Measurements from ENCODE around the gene NUP153.
"Not testable (repeated sequence)": the region's sequence is repeated elsewhere in the genome, so short reads cannot be mapped to it uniquely, and the experiment has no call there.

Gene NUP153

DNA sequence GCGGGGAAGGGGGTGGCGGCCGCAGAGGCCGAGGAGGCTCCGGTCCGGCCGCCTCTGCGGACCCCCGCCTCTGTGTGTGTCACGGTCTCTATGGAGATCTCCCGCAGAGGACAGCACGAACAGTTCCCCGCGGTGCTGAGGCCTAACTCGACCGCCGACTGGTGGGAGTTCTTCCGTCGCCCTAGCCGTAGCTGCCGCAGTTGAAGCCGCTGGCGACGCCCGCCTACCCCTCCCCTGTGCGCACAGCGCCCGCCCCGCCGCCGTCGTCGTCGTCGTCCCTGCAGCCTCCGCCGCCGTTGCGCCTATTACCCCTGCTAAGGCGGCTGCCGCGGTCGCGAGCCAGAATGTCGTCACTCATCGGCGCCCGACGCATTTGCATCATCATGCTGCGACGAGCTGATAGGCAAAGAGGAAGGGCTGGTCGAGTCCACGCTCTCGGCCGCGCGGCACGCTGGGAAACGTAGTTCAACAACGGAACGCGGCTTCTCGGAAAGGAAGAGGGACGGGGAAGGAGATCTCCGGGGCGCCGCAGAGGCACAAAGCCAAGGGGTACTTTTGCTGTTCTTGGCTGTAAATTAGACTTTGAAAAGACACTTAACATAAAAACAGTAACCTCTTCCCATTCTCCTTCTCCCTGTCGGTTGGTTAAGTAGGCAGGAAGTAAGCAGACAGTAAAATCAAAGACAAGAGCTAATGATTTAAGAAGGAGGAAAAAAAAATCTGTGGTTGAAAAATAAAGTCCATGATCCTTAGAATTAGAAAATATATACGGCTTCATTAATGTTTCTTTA is at the start of gene NUP153:
NUP153 (minus strand) TSS at position 346 of the 791 bp plus-strand sequence. CDS start 538 bp downstream, outside the sequence.
- FAIRE-seq (peak; percentile 99), DNase-seq (ENCODE audit: insufficient read length, low spot score) (peak; percentile 98)

DNA sequence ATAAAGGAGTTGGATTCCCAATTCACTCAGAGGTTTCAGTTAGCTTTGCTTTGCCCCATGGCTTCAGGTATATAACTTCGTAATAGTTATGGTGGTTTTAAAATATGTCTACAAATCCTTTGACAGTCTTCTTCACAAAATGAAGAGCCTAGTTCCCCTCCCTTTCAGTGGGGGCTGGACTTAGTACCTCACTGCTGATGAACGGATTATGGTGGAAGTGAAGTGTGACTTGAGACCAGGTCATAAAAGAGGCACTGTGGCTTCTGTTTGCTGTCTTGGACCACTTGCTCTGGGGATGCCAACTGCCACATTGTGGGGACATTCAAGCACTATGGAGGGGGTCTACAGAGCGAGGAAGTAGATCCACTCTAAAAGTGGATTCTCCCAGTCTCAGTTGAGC is 47.5 kb upstream of the NUP153 start:
- no peak for DNase-seq (ENCODE audit: insufficient read length, low spot score)
- FAIRE-seq = no peak

DNA sequence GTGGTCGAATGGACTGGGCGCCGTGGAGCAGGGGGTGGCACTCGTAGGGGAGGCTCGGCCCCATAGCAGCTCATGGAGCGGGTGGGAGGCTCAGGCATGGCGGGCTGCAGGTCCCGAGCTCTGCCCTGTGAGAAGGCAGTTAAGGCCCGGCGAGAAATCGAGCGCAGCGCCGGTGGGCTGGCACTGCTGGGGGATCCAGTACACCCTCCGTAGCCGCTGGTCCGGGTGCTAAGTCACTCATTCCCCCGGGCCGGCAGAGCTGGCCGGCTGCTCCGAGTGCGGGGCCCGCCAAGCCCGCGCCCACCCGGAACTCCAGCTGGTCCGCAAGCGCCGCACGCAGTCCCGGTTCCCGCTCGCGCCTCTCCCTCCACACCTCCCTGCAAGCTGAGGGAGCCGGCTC is 38.6 kb upstream of the NUP153 start:
- DNase-seq (ENCODE audit: insufficient read length, low spot score); FAIRE-seq: not testable (repeated sequence)

DNA sequence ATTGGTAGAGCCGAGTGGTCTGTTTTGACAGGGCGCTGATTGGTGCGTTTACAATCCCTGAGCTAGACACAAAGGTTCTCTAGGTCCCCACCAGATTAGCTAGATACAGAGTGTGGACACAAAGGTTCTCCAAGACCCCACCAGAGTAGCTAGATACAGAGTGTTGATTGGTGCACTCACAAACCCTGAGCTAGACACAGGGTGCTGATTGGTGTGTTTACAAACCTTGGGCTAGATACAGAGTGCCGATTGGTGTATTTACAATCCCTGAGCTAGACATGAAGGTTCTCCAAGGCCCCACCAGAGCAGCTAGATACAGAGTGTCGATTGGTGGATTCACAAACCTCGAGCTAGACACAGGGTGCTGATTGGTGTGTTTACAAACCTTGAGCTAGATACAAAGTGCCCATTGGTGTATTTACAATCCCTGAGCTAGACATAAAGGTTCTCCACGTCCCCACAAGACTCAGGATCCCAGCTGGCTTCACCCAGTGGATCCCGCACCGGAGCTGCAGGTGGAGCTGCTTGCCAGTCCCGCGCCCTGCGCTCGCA is 38.1 kb upstream of the NUP153 start:
- not testable (repeated sequence) for DNase-seq (ENCODE audit: insufficient read length, low spot score); FAIRE-seq

DNA sequence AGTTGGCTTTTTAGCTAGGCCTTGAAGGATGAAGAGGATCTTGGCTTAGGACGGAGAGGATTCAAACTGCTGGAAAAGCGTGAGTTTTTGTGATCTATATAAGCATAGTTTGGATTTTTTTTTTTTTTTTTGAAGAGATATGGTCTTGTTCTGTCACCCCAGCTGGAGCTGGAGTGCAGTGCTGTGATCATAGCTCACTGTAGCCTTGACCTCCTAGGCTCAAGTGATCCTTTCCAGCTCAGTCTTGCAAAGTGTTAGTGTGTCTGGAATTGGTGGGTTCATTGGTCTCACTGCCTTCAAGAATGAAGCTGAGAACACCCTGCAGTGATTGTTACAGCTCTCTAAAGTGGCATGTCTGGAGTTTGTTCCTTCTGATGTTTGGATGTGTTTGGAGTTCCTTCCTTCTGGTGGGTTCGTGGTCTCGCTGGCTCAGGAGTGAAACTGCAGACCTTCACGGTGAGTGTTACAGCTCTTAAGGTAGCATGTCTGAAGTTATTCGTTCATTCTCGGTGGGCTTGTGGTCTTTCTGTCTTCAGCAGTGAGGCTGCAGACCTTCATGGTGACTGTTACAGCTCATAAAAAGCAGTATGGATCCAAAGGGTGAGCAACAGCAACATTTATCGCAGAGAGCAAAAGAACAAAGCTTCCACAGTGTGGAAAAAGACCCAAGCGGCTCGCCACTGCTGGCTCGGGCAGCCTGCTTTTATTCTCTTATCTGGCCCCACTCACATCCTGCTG is 37.5 kb upstream of the NUP153 start:
- no peak for FAIRE-seq
- no peak for DNase-seq (ENCODE audit: insufficient read length, low spot score)

DNA sequence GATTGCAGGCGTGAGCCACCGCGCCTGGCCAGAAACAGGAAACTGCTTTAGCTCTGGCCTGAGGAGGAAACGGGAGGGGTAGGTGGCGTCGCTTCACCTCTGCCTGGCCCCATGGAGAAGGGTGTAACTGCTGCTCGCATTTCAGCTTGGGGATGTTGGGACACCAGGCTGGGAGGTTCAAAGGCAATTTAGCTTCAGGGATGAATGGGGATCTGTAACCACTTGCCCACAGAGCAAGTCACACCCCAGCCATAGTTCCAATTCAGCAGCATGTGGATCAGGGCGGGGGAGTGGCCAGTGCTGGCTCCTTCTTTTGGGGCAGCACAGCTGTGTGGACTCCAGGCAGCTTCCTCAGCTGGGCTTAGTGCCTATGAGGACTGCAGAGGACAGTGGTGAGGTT is 34.8 kb upstream of the NUP153 start:
- no peak for FAIRE-seq
- no peak for DNase-seq (ENCODE audit: insufficient read length, low spot score)

DNA sequence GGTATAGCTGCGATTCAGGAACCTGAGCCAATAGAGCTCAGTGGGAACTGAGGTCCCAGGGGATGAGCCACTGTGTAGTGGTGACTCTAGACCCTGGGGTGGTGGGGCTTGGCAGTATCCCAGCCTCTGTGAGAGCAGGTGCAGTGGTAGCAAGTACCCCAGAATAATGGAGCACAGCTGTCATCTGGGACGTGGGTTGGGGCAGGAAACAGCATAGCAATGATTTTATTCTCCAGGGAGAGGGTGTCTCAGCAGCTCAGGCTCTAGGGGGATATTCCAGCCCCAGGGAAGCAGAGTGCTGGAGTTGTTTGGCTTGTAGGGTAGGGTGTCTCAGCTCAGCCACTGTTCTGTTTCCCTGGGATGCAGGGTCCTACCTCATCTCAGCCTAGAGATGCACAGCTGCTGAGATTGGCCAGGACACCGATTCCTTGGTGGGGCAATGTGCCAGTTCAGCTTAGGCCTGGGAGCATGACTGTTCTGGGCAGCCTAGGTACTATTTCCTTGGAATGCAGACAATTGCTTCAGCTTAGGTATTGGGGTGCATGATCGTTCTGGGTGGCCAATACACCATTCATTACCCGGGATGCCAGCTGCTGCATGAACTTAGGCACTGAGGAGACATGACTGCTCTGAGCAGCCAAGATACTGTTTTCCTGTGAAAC is 34.0 kb upstream of the NUP153 start:
- FAIRE-seq (no peak), DNase-seq (ENCODE audit: insufficient read length, low spot score) (no peak)

DNA sequence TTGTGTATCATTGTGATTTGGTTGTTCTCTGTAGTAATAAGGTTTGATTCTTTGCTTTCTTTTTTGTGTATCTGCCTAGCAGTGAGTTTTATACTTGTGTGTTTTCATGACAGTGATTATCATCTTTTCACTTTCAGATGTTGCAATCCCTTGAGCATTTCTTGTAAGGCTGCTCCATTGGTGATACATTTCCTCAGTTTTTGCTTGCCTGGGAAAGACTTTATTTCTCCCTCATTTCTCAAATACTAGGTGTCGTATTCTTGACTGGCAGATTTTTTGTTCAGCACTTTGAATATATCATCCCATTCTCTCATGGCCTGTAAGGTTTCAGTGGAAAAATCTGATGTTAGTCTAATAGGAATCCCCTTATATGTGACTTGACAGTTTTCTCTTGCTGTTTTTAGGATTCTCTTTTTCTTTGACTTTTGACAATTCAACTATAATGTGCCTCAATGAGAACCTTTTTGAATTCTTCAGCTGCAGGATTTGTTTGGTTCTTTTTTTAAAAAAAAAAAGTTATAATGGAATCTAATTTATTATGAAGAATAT is 31.1 kb upstream of the NUP153 start:
- DNase-seq (ENCODE audit: insufficient read length, low spot score) (no peak), FAIRE-seq (no peak)

DNA sequence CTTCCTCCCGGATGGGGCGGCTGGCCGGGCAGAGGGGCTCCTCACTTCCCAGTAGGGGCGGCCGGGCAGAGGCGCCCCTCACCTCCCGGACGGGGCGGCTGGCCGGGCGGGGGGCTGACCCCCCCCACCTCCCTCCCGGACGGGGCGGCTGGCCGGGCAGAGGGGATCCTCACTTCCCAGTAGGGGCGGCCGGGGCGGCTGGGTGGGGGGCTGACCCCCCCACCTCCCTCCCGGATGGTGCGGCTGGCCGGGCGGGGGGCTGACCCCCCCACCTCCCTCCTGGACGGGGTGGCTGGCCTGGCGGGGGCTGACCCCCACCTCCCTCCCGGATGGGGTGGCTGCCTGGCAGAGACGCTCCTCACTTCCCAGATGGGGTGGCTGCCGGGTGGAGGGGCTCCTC is 28.6 kb upstream of the NUP153 start:
- DNase-seq (ENCODE audit: insufficient read length, low spot score); FAIRE-seq: not testable (repeated sequence)

DNA sequence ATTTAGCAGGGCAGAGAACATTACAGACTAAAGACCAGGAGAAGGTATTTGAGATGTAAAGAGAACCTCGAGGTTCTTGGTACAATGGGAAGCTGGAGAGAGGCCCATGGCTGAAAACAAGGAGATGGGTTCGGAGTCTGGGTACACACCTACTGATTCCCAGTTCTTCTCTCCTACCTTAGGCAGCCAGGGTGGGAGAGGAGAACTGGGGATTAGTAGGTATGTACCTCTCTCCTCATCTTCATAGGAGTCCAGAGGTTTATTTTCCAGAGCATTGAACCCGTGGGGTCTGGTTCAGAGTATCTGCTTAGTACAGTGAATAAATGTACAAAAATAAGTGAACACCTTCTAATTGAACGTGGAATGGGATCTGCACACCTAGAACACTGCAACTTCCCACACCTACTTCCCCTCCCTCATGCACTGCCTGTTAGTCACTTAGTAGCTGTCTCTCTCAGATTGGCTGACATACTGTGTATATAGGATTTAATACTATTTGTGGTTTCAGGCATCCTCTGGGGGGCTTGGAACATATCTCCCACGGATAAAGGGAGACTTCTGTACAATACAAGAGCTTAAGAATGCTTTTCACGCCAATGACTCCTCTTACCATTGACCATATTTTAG is 23.5 kb upstream of the NUP153 start:
- no peak for DNase-seq (ENCODE audit: insufficient read length, low spot score)
- FAIRE-seq = no peak

DNA sequence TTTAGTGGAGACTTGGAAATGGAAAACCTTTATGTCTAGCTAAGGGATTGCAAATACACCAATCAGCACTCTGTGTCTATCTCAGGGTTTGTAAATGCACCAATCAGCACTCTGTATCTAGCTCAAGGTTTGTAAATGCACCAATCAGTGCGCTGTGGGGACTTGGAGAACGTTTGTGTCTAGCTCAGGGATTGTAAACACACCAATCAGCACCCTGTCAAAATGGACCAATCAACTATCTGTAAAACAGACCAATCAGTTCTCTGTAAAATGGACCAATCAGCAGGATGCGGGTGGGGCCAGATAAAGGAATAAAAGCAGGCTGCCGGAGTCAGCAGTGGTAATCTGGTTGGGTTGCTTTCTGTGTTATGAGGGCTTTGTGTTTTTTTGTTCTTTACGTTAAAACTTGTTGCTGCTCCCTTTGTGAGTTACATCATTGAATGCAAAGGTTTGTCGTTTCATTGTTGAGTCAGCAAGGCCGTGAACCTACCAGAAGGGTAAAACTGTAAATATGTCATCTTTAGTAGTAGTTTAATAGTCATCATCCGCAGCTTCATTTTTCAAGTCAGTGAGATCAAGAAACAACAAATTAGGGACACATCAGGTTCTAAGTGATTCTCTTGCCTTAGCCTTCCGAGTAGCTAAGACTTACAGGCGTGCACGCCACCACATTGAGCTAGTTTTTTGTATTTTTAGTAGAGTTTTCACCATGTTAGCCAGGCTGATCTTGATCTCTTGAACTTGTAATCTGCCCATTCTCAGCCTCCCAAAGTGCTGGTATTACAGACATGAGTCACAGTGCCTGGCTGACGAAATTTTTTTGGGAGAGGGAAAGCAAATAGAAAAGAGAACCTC is 22.7 kb upstream of the NUP153 start:
- DNase-seq (ENCODE audit: insufficient read length, low spot score) = no peak
- FAIRE-seq = no peak

DNA sequence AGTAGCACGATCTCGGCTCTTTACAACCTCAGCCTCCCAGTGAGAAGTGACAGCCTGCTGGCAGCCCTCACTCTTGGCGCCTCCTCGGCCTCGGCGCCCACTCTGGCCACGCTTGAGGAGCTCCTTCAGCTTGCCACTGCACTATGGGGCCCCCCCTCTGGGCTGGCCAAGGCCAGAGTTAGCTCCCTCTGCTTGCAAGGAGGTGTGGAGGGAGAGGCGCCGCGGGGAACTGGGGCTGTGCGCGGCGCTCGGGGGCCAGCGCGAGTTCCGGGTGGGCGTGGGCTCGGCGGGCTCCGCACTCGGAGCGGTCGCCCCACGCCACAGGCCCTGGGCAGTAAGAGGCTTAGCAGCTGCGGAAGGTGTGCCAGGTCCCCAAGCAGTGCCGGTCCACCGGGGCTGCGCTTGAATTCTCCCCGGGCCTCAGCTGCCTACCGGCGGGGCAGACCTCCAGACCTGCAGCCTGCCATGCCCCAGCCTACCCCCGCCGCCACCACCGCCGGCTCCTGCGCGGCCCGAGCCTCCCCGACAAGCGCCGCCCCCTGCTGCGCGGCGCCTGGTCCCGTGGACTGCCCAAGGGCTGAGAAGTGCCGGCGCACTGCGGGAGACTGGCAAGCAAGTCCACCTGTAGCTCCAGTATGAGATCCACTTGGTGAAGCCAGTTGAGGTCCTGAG is 22.0 kb upstream of the NUP153 start:
- no peak for DNase-seq (ENCODE audit: insufficient read length, low spot score)
- FAIRE-seq = no peak

DNA sequence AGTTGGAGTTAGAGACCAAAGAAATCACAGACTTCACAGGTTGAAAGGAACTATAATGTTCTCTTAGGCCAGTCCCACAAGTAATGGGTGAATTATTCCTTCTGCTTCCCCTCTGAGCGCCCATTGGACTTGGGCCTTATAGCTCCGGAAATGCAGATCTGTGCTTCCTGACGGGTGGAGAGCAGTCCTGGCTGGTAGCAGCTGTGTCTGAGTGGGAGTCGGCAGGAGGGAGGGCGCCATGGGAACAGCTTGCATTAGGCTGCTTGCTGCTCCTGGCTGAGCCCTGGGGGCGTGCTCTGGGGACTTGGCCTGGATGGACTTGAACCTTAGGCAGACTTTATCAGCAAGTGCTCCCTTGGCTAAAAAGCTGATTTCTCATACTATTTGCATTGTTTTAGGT is 18.4 kb upstream of the NUP153 start:
- DNase-seq (ENCODE audit: insufficient read length, low spot score) (peak; percentile 52), FAIRE-seq (peak; percentile 62)

DNA sequence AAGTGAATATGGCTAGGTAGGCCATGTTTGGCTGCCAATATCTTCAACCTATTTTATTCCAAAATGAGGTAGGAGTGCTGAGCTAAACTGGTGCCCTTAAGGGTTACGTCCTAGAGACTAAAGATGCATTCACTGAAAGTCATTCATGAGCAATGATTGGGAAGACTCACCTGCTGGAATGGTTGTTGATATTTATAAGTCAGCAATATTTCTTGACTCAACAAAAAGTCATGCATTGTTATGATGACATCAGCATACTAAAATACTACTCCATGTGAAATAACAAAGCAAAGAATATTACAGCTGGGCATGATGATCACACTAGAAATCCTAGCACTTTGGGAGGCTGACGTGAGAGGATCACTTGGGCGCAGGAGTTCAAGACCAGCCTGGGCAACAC is 17.6 kb upstream of the NUP153 start:
- FAIRE-seq = no peak
- no peak for DNase-seq (ENCODE audit: insufficient read length, low spot score)

DNA sequence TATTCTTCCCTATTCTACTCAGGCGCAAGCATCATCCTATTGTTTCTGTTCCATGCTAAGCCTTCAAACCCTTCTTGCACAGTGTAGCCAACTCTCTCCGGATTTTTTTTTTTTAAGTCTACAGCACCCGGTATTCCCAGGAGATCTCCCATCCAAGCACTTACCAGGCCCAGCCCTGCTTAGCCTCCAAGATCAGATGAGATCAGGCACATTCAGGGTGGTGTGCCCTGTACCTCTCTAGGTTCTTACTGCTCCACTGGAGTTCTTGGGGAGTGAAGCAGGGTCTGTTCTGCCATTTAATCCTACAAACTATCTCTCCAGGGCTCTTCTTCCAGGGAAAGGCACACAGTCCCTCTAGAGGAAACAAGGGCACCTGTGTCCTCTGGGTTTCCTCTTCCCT is 14.9 kb upstream of the NUP153 start:
- DNase-seq (ENCODE audit: insufficient read length, low spot score) (no peak), FAIRE-seq (no peak)

DNA sequence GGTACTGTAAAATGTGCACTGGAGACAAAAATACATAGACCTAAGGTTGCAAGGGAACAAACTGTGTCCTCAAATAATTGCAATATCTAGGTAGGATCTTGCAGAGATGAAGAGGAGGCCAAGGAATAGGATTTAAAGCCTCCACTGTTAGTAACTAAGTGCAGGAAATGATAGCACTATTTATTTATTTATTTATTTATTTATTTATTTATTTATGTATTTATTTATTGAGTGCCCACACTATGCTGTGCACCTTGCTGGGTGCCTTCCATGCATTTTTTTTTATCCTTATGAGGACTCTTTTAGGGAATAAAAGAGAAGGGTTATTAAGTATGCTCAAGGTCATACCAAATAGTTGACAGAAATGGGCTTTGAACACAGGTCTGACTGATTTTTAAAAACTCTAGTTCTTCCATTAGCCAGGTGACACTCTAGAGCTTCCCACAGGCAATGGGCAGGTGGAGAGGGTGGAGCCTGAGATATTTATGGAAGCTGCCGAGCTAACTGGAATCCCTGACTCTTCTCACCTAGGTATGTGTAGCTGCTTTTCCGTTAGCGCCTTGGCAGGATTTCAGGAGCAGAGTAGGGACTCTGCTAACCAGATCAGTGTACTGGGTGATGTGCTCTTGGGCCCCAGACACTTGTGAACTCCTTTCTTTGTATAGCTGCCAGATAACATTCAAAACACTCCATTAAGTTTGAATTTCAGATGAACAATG is 12.8 kb upstream of the NUP153 start:
- DNase-seq (ENCODE audit: insufficient read length, low spot score) (no peak), FAIRE-seq (no peak)

DNA sequence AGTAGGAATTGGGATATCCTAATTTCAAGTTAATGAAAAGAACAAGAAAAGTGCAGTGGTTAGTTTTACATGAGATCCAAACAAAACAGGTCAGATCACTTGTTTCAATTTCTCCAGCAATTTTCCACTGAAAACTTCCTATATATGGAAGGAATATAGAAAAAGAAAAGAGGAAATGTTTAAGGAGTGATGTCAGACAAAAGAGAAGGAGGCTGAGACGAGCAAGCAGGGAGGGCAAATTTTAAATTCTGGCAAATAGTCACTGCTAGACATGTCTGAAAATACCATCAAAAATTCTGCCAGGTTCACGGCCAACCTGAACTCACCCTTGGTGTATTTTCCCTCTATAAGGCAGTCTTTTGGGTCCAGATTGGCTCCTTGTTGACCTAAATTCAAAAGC is 9.5 kb upstream of the NUP153 start:
- FAIRE-seq (no peak), DNase-seq (ENCODE audit: insufficient read length, low spot score) (no peak)

Measured in HTR-8/SVneo (cell line).